ENCODE results near the gene EXOG. TPM values are rescaled to one million over a fixed set of nuclear protein-coding genes. Genes with fewer than 3 reads are reported as not detected.

The EXOG gene
- total and polyA plus RNA-seq, 2 of the 13 experiments (the other 11 are each of a cell fraction or from before 2014, with no cell fraction given) = 5.5 to 9.5 TPM

- no peak for TF ChIP-seq REL (CRISPR knock-in tag; conservative IDR thresholded peaks at IDR 0.05)
- no peak for TF ChIP-seq ISX (CRISPR knock-in tag; conservative IDR thresholded peaks at IDR 0.05)
These were observed 78.5 kb downstream of the EXOG start (continued) for GRCh38 chr3:38574411-38575278.

- ChIA-PET CTCF (ENCODE audit: low intra/inter-chr PET ratio, low total read pairs) (no interaction called here), POLR2A (no interaction called here)
- Histone ChIP-seq H3K79me2 (ENCODE audit: insufficient read depth, low read length) (no peaks in the 10 kb centered on the region), H3K27me3 (ENCODE audit: control insufficient read depth in 1 of 2, insufficient read depth in 2 of 2, low read length in 2 of 2) (peaks cover 0 to 28% of the 10 kb centered on the region in 2 experiments; a peak in 4 of 5 replicates), H2AFZ (ENCODE audit: low read length) (no peak overlapping the region), H3K27ac (ENCODE audit: extremely low read length, insufficient read depth, low read length) (no peak overlapping the region), H3K4me3 (replicated peaks in 1 of 3; ENCODE audit: insufficient read depth in 1 of 3, low read depth in 2 of 3, low read length in 3 of 3) (no peak overlapping the region), H3K4me1 (ENCODE audit: insufficient read depth, low read length) (no peaks in the 10 kb centered on the region), H3K9ac (ENCODE audit: insufficient read depth, low read depth, low read length) (no peak overlapping the region), H3K9me3 (ENCODE audit: low read length) (no peaks in the 10 kb centered on the region), H3K4me2 (ENCODE audit: low read depth, low read length) (no peak overlapping the region), H3K36me3 (replicated peaks in 1 of 2; ENCODE audit: control insufficient read depth in 1 of 2, insufficient read depth in 2 of 2, low read length in 2 of 2) (no peaks in the 10 kb centered on the region), H4K20me1 (ENCODE audit: insufficient read depth, low read length) (no peaks in the 10 kb centered on the region)
- no peak for FAIRE-seq
- WGBS (ENCODE audit: low lambda C conversion rate) = 54% methylated on average over 16 of the region's 18 CpGs
- no TSS peak for BruUV-seq (replicated peaks)
- in situ Hi-C loops (cut with HindIII; ENCODE audit: extremely low pct_ligation_motif_present, low pct_unique_long_range_greater_than_20kb) = no loop called here
- intact Hi-C loops (cut with micrococcal nuclease; ENCODE audit: unreplicated experiment) = no loop called here
- no peak for DNase-seq (ENCODE audit: low spot score)
- TF ChIP-seq CREBL2 (CRISPR knock-in tag; IDR thresholded peaks at IDR 0.05; ENCODE audit: borderline replicate concordance) = no peak
- peak; percentile 90 for TF ChIP-seq CEBPB (IDR thresholded peaks at IDR 0.05; ENCODE audit: borderline replicate concordance, low read depth, low read length)
- TF ChIP-seq ZNF33B (CRISPR knock-in tag; IDR thresholded peaks at IDR 0.05) = no peak
- TF ChIP-seq ZNF709 (CRISPR knock-in tag; IDR thresholded peaks at IDR 0.05) = no peak
- TF ChIP-seq DMAP1 (CRISPR knock-in tag; IDR thresholded peaks at IDR 0.05) = no peak
- no peak for TF ChIP-seq ZFP36L1 (CRISPR knock-in tag; IDR thresholded peaks at IDR 0.05)
- TF ChIP-seq CEBPG (CRISPR knock-in tag; IDR thresholded peaks at IDR 0.05) = peak; percentile 62
- no peak for ATAC-seq
These were observed 79.2 kb downstream of the EXOG start for GRCh38 chr3:38575279-38575843.

Small RNA genes within 50 kb of the gene (small RNA-seq; reads per million reads assigned to genes)
- 0 reads per million in 3 experiments for gene RF00019 (ENCODE audit: insufficient read depth in 2 of 3, insufficient read length in 3 of 3, low read depth in 2 of 3, low replicate concordance in 1 of 3)

Other genes starting within 250 kb of the EXOG start
- gene SLC22A13, start 230.5 kb upstream of the EXOG start, total RNA-seq (2016; rRNA removed; fragmentation: Illumina TruSeq; extraction: Trizol) = not detected in 2 replicates
- gene SLC22A13, start 230.5 kb upstream of the EXOG start, polyA plus RNA-seq (2011; rRNA removed) = 0.10 and 0.20 TPM in 2 replicates
- not detected in 2 replicates for gene SLC22A14, start 214.0 kb upstream of the EXOG start, total RNA-seq (2016; rRNA removed; fragmentation: Illumina TruSeq; extraction: Trizol)
- gene SLC22A14, start 214.0 kb upstream of the EXOG start, polyA plus RNA-seq (2011; rRNA removed) = 0.03 TPM in 1 of 2 replicates, not detected in the other
- 25.9 and 28.9 TPM in 2 replicates for gene XYLB, start 149.6 kb upstream of the EXOG start, total RNA-seq (2016; rRNA removed; fragmentation: Illumina TruSeq; extraction: Trizol)
- gene XYLB, start 149.6 kb upstream of the EXOG start, polyA plus RNA-seq (2011; rRNA removed) = 27.0 and 30.0 TPM in 2 replicates
- 10.0 and 11.3 TPM in 2 replicates for gene ACVR2B, start 42.5 kb upstream of the EXOG start, total RNA-seq (2016; rRNA removed; fragmentation: Illumina TruSeq; extraction: Trizol)
- gene ACVR2B, start 42.5 kb upstream of the EXOG start, polyA plus RNA-seq (2011; rRNA removed) = 12.0 and 12.7 TPM in 2 replicates
- gene SCN5A, start 153.3 kb downstream of the EXOG start, total RNA-seq (2016; rRNA removed; fragmentation: Illumina TruSeq; extraction: Trizol) = not detected in 2 replicates
- 0.07 and 0.22 TPM in 2 replicates for gene SCN5A, start 153.3 kb downstream of the EXOG start, polyA plus RNA-seq (2011; rRNA removed)